GM12891 (cell line): ENCODE measurements around the gene CSRNP2.

ENCODE experiments used
- POLR2A ChIP-seq: IDR thresholded peaks from 2 replicates; pipeline ENCODE4 v1.6.1; 2011; ENCODE audit warnings: low read depth, low read length, control low read depth
- POLR2AphosphoS5 ChIP-seq: IDR thresholded peaks from 2 replicates; pipeline ENCODE4 v1.6.1; 2011; ENCODE audit warnings: low read depth, low read length, control low read depth
- TAF1 ChIP-seq: IDR thresholded peaks from 2 replicates; pipeline ENCODE4 v1.6.1; 2011; ENCODE audit warnings: low read depth, low read length, control low read depth

DNA sequence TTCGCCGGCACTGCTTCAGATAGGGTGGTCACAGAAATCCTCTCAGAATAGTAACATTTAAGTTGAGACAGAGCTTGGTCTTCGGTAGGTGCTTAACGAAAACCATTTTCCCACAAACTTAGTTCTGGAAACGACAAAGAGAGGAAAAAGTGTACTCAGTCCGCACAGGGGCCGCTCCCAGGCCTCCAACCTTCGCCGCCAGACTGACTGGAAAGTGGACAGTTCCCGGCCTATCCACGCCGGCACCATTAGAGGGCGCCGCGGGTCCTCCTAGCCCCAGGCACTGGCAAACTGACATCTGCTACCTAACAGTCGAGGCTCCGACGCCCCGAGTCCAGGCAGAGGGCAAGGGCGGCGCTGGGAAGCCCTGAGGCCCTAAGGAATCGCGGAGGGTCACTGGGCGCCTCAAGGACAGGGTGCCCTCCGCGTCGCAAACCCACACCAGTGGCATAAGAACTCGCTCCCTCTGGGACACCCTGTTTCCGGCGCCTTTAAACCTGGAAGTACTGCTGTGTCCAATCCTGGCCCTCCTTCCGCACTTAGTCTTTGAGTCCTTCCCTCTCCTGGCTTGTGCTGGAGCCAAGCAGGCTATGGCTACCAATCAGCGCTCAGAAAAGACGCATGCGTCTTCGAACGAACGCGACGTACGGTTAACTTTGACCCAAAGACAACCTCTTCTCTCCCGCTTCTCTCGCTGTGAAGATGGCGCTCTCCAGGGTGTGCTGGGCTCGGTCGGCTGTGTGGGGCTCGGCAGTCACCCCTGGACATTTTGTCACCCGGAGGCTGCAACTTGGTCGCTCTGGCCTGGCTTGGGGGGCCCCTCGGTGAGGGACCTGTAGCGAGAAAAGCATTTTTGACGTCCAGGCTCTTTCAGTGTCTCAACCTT, 35.5 kb downstream of the CSRNP2 start, which contains the start of gene LETMD1:
- TF ChIP-seq POLR2A (peak; percentile 90), TAF1 (peak; percentile 89), POLR2AphosphoS5 (peak; percentile 90)
